Esophagus muscularis mucosa (tissue), 4 donors: ENCODE data around the gene EMC7. TPM values are rescaled to one million over a fixed set of nuclear protein-coding genes. Genes with fewer than 3 reads are reported as not detected.

Source experiments
- DNase-seq: peaks from one replicate; pipeline ENCODE4 v3.0.0-alpha.2; 2017; ENCODE audit errors: extremely low spot score
- H3K27ac ChIP-seq, 4 donors: fragments of 200-600 bp; sonication (generic); replicated peaks in 1 of 4; 1 replicate in 3 of 4; 2 replicates in 1 of 4; pipeline ENCODE4 v1.5.1; 2016 to 2019; ENCODE audit warnings: mild to moderate bottlenecking in 1 of 4
- H3K27me3 ChIP-seq, 4 donors: fragments of 200-600 bp; sonication (generic); one replicate each; pipeline versions ENCODE4 v1.5.1 to v1.6.0; 2016 to 2019
- H3K36me3 ChIP-seq, 4 donors: fragments of 200-600 bp; sonication (generic); one replicate each; pipeline ENCODE4 v1.5.1; 2016 to 2019
- H3K4me1 ChIP-seq, 4 donors: fragments of 200-600 bp; sonication (generic); one replicate each; pipeline ENCODE4 v1.5.1; 2016 to 2019
- H3K4me3 ChIP-seq, 4 donors: fragments of 200-600 bp; sonication (generic); 1 replicate in 2 of 4; 2 replicates in 2 of 4; pipeline ENCODE4 v1.5.1; 2016 to 2019; ENCODE audit warnings: mild to moderate bottlenecking in 4 of 4, moderate library complexity in 1 of 4
- H3K9me3 ChIP-seq, 4 donors: fragments of 200-600 bp; sonication (generic); 1 replicate in 3 of 4; 2 replicates in 1 of 4; pipeline ENCODE4 v1.5.1; 2016 to 2019
- EP300 ChIP-seq: sonication (generic); formaldehyde crosslinking; IDR thresholded peaks from one replicate; pipeline ENCODE4 v1.6.1; 2017; ENCODE audit warnings: antibody characterized with exemption
- POLR2A ChIP-seq: fragments of 450-650 bp; IDR thresholded peaks from one replicate; pipeline ENCODE4 v1.6.1; 2017; ENCODE audit warnings: antibody characterized with exemption, moderate library complexity, mild to moderate bottlenecking, low read depth
- POLR2AphosphoS5 ChIP-seq, 2 donors: sonication (generic); formaldehyde crosslinking; IDR thresholded peaks; one replicate each; pipeline ENCODE4 v1.6.1; 2017; ENCODE audit warnings: antibody characterized with exemption in 2 of 2
- WGBS: methylation state at CpG from one replicate; pipeline ENCODE4 v1.1.5; 2018; 5-methylcytosine and 5-hydroxymethylcytosine counted together
- intact Hi-C: fragments of 100-400 bp; cut with DNase I; formaldehyde crosslinking; loops from one replicate; pipeline ENCODE4 v1.15.1; 2023
- total RNA-seq, 4 donors: library from RNA; depleted of rRNA; stranded (reverse); fragments of >200 nt; gene quantifications; one replicate each; pipeline versions ENCODE4 v1.1.0 to v1.2.1, GENCODE V29; 2016
- TF ChIP-seq, protein P1 (sequence below), 3 experiments: fragments of 200-600 bp in 2 of 3; fragments of 450-650 bp in 1 of 3; sonication (generic) in 2 of 3; IDR thresholded peaks; one replicate each; pipeline ENCODE4 v1.5.1; 2017 to 2019; ENCODE audit warnings: antibody characterized with exemption in 3 of 3, mild to moderate bottlenecking in 2 of 3, moderate library complexity in 1 of 3

The EMC7 gene
- total RNA-seq, 4 donors from 2014 or later, result 38.6 to 47.1 (median 42.4) TPM

DNA sequence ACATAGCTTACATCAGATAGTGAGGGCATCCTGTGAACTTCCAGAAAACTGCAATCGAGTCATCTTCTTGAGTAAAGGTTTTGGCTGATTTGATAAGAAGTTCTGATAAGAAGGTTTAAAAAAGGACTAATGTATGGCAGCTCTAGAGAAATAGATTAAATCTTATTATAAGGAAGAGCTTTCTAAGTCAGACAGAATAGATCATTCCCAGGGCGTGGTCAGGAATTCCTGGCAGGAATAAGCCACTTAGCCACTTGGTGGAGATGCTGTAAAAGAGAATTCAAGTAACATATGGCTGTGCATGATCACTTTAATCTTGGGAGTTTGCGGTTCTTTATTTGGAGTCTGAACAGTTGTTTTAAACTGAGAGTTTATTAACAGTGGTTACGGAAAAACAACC lies 17.6 kb upstream of the EMC7 start:
- TF ChIP-seq, protein P1, sequence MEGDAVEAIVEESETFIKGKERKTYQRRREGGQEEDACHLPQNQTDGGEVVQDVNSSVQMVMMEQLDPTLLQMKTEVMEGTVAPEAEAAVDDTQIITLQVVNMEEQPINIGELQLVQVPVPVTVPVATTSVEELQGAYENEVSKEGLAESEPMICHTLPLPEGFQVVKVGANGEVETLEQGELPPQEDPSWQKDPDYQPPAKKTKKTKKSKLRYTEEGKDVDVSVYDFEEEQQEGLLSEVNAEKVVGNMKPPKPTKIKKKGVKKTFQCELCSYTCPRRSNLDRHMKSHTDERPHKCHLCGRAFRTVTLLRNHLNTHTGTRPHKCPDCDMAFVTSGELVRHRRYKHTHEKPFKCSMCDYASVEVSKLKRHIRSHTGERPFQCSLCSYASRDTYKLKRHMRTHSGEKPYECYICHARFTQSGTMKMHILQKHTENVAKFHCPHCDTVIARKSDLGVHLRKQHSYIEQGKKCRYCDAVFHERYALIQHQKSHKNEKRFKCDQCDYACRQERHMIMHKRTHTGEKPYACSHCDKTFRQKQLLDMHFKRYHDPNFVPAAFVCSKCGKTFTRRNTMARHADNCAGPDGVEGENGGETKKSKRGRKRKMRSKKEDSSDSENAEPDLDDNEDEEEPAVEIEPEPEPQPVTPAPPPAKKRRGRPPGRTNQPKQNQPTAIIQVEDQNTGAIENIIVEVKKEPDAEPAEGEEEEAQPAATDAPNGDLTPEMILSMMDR (IDR thresholded peaks at IDR 0.05), result no peak
- TF ChIP-seq EP300 (no peak), POLR2A (no peak), POLR2AphosphoS5 (IDR thresholded peaks at IDR 0.05) (no peak)
- H3K4me3 ChIP-seq, result no peak overlapping the region
- WGBS, result 81% methylated on average over 4 of the region's 4 CpGs
- H3K27me3 ChIP-seq, result peaks cover 0 to 18% (median 4%) of the 10 kb centered on the region in 4 donors
- no peaks in the 10 kb centered on the region for H3K9me3 ChIP-seq
- no peaks in the 10 kb centered on the region for H3K36me3 ChIP-seq
- no peak for DNase-seq
- intact Hi-C loops, result no loop called here
- H3K27ac ChIP-seq, result no peak overlapping the region
- H3K4me1 ChIP-seq, result no peaks in the 10 kb centered on the region

DNA sequence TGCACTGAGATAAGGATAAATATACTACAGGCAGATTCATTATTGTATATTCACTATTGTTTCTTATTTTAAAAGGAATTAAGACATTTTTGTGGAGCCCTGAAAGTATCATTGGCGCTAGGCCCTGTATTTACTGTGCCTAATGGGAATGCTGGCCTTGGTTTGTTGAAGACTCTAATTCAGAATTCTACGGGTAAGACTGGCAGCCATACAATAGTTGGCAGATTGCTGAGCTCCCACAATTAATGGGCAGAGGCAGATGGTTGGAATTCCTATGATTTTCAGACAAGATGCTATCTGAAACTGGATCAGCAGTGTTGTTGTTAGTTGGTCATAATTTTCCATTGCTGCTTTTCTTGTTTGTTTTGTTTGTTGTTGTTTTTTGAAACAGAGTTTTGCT lies 15.0 kb upstream of the EMC7 start:
- Histone ChIP-seq H3K4me3 (no peak overlapping the region), H3K9me3 (no peaks in the 10 kb centered on the region), H3K36me3 (no peaks in the 10 kb centered on the region), H3K27me3 (peaks cover 0 to 20% (median 4%) of the 10 kb centered on the region in 4 donors), H3K4me1 (no peaks in the 10 kb centered on the region), H3K27ac (no peak overlapping the region)
- DNase-seq, result no peak
- WGBS, result 87% methylated on average over 2 of the region's 2 CpGs
- no peak for TF ChIP-seq EP300
- no peak for TF ChIP-seq POLR2AphosphoS5 (IDR thresholded peaks at IDR 0.05)
- TF ChIP-seq, protein P1 (IDR thresholded peaks at IDR 0.05), result no peak
- intact Hi-C loops, result no loop called here

DNA sequence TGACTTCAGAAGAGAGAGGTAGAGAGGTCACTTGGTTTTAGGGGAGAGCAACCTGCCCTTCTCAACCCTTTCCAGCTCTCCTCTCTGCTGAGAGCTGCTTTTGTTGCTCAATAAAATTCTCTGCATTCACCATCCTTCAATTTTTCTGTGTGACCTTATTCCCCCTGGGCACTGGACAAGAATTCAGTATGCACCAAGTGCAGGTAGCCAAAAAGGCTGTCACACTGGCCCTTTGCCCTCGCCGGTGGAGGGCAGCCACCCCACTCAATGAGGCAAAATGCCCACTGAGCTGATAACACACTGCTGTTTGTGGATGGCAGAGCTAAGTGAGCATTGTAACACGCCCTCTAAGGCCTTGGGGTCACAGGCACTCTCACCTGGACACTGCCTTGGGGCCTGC lies 13.1 kb upstream of the EMC7 start:
- no peaks in the 10 kb centered on the region for H3K9me3 ChIP-seq
- H3K36me3 ChIP-seq, result no peaks in the 10 kb centered on the region
- no peaks in the 10 kb centered on the region for H3K4me1 ChIP-seq
- H3K27ac ChIP-seq, result no peak overlapping the region
- 83% methylated on average over 3 of the region's 3 CpGs for WGBS
- intact Hi-C loops, result no loop called here
- H3K27me3 ChIP-seq, result peaks cover 0 to 20% (median 4%) of the 10 kb centered on the region in 4 donors
- no peak overlapping the region for H3K4me3 ChIP-seq
- TF ChIP-seq POLR2A, result no peak
- TF ChIP-seq POLR2AphosphoS5 (IDR thresholded peaks at IDR 0.05), result no peak
- TF ChIP-seq, protein P1 (IDR thresholded peaks at IDR 0.05), result no peak
- TF ChIP-seq EP300, result no peak
- no peak for DNase-seq

DNA sequence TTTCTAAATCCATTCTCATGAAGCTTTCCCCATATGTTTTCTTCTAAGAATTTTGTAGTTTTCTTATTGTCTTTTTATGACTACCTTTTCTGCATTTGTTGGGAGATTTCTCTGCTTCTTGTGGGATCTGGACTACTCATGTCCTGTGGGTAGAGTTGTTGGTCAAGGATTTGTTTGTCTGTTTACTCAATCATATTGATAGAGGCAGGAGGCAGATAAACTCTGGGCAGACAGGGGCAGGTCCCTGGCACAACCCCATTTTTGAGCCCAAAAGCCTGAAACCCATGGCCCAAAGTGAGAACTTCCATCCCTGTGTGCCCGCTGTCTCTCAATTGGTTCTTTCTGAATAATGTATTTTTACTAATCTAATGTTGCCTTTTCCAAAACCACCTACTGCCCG lies 12.6 kb upstream of the EMC7 start:
- DNase-seq, result no peak
- Histone ChIP-seq H3K4me1 (no peaks in the 10 kb centered on the region), H3K27ac (no peak overlapping the region), H3K36me3 (no peaks in the 10 kb centered on the region), H3K4me3 (no peak overlapping the region), H3K9me3 (no peaks in the 10 kb centered on the region), H3K27me3 (peaks cover 0 to 20% (median 4%) of the 10 kb centered on the region in 4 donors)
- TF ChIP-seq EP300 (no peak), POLR2A (no peak)
- TF ChIP-seq, protein P1 (IDR thresholded peaks at IDR 0.05), result no peak
- intact Hi-C loops, result no loop called here
- WGBS, result 71% methylated on average over 2 of the region's 2 CpGs

DNA sequence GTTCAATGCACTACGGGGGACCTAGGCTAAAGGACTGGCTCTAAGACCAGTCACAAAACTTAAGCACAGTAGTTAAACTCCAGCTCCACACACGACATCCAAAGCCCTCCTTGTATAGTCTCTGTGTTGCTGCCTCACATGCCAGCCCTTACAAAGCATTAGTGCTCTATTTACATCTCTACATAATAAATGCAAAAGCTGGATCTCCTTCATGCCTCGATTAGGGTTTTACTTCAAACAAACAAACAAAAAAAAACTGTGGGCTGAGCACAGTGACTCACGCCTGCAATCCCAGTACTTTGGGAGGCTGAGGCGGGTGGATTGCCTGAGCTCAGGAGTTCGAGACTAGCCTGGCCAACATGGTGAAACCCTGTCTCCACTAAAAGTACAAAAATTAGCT lies 9.8 kb upstream of the EMC7 start:
- intact Hi-C loops, result no loop called here
- Histone ChIP-seq H3K36me3 (no peaks in the 10 kb centered on the region), H3K4me3 (no peak overlapping the region), H3K4me1 (no peaks in the 10 kb centered on the region), H3K27ac (no peak overlapping the region), H3K27me3 (peaks cover 0 to 20% (median 4%) of the 10 kb centered on the region in 4 donors), H3K9me3 (no peaks in the 10 kb centered on the region)
- WGBS, result 75% methylated on average over 6 of the region's 6 CpGs
- DNase-seq, result no peak
- TF ChIP-seq POLR2A (no peak), POLR2AphosphoS5 (IDR thresholded peaks at IDR 0.05) (no peak), EP300 (no peak)
- TF ChIP-seq, protein P1 (IDR thresholded peaks at IDR 0.05), result no peak
